Kidney tubule cell (primary cell): ENCODE measurements around the gene BTBD6.

ENCODE experiments used
- DNase-seq: peaks from one replicate; pipeline ENCODE4 v3.0.0-alpha.2; 2018; ENCODE audit warnings: low spot score

Gene BTBD6

DNA sequence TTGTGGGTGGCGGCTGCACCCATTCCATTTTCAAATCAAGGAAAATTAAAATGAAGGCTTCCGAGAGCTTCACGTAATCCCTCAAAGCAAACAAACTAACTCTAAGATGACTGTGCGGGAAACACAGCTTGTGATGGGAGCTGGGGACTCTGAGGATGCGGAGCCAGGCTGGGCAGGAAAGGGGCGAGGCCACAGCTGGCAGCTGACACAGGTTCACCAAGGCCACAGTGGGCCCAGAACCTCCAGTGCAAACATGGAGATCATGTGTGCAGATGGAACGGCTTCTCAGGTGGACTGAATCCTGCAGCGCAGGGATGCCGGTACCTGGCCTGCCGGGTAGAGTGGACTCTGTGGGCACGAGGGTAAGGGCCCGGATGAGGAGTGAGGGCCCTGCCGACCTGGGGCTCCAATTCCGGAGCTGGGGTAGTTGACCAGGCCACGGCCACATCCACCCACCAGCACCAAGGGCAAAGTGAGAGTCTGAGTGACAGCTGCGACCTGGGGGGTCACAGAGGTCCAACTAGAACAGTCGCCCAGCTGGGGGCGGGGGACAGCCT is 19.2 kb upstream of the BTBD6 start:
- no peak for DNase-seq

DNA sequence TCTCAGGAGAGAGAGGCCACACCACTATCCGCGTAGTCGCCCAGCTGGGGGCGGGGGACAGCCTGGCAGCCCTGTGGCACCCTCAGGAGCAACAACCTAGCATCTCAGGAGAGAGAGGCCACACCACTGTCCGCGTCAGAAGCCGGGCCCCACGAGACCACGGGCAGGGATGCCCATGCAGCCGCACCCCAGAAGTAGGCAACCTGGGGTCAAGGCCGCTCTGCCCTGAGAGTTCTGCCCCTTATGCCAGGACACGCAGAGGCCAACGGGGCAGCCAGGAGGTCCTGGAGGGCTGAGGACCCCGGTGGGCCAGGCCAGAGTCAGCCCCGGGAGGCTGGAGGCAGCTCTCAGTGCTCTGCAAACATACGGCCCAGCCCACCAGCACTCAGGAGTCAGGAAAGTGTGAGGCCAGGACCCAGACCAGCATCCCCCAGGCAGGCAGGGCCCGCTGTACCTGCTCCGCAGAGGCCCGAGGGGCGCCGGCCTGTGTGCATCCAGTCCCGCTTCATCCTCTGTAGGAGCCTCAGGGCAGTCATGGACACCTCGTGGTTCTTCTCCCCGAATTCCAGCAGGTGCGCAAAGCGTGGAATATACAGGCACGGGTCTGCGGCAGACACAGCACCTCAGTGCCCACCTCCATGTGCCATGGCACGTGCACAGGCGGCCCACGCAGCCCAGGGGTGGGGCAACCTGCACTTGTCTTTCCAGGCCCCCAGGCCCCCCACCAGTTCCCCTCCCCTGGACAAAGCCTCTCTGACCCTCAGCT is 7.3 kb upstream of the BTBD6 start:
- DNase-seq = no peak

DNA sequence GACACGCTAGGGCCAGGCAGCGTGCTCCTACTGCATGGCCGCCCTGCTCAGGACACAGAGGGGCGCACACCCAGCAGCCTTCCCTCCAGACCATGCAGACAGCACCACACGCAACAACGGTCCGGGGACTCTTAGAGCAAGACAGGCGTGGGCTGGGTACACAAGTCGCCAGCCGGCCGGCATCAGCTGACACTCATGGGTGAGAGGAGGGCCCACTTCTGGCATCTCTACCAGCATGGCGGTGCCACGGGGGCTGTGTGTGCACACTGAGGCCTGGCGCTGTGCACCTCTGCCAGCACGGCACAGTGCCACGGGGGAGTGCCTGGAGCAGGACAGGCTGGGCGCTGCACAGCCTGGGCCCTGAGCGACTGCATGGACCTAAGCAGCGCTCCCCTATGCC is 6.7 kb upstream of the BTBD6 start:
- no peak for DNase-seq

DNA sequence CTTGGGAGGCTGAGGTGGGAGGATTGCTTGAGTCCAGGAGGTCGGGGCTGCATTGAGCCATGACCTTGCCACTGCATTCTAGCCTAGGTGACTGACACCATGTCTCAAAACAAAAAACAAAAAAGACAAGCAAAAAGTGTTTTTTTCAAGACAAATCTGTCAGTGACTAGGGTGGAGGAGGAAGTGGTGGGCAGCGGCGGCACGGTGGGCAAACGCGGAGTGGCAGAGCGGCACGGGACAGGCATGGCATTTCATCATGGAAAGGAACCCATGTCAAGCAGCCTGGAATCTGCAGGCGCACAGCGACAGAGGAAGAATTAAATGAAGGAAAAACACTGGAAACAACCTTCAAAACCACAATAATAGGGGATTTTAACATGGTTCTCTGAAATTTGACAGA is 4.0 kb upstream of the BTBD6 start:
- no peak for DNase-seq

DNA sequence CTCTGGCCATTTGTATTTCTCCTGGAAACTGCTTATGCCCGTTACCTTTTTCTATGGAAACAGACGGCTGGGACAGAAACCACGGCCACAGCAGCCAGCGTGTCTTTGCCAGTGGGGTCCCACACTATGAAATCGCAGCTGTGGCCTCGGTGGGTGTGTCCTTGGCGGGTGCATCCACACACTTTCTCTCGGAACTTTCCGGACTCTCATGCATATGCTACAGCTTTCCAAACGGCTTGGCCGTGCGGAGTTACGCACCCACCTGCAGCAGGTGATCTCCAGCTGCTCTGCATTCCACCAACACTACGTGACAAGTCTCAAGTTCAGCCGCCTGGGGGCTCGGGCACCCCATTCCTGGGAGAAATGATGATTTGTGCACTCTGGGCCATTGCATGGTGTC is 1.3 kb upstream of the BTBD6 start:
- DNase-seq = no peak

DNA sequence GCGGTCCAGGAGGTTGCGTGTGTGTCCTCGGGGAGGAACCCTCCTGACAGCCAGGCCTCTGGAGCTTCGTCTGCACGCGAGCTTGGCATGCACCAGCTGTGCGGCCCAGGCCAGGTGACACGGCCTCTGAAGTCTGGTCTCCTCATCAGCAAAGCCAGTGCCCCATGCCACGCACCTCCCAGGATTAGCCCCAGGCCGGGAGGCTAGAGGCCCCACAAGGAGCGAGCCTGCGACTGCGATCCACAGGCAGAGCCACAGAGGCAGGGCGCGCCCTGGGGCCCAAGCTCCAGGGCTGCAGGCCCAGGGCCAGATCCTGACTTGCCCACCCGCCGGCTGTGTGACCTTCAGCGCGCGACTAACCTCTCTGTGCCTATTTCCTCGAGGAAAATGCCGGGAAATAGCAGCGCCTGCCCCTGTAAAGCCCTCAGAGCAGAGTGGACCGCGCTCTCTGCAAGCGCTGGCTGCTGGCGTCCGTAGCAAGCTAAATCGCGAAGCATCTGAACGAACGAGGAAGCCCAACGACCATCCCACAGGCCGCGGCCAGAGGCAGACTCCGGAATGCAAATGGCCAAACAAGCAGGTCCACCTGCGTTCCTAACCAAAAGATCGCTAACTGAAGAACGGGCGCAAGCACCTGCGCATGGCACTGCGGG is 492 bp upstream of the BTBD6 start:
- DNase-seq = no peak

DNA sequence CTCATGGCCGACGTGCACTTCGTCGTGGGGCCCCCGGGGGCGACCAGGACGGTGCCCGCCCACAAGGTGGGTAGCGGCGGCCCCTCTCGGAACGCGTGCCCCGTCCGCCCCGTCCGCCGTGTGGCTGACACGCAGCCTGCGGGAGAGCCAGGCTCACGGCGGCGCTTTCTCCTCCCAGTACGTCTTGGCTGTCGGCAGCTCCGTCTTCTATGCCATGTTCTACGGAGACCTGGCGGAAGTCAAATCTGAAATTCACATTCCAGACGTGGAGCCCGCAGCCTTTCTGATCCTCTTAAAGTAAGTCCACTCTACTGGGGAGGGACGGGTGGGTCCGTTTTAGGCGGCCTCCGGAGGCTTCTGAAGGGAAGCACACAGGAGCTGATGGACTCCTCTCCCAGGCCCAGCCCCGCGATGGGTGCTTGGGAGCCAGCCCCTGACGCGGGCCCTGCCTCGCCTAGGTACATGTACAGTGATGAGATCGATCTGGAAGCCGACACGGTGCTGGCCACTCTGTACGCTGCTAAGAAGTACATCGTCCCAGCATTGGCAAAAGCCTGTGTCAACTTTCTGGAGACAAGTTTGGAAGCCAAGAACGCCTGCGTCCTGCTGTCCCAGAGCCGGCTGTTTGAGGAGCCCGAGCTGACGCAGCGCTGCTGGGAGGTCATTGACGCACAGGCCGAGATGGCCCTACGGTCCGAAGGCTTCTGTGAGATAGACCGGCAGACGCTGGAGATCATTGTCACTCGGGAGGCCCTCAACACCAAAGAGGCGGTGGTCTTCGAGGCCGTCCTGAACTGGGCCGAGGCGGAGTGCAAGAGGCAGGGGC is 1.1 kb downstream of the BTBD6 start:
- DNase-seq = no peak

DNA sequence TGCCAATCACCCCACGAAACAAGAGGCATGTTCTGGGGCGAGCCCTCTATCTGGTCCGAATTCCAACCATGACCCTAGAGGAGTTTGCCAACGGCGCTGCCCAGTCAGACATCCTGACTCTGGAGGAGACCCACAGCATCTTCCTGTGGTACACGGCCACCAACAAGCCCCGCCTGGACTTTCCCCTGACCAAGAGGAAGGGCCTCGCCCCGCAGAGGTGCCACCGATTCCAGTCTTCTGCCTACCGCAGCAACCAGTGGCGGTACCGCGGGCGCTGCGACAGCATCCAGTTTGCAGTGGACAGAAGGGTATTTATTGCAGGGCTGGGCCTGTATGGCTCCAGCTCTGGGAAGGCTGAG is 1.7 kb downstream of the BTBD6 start:
- DNase-seq = no peak

DNA sequence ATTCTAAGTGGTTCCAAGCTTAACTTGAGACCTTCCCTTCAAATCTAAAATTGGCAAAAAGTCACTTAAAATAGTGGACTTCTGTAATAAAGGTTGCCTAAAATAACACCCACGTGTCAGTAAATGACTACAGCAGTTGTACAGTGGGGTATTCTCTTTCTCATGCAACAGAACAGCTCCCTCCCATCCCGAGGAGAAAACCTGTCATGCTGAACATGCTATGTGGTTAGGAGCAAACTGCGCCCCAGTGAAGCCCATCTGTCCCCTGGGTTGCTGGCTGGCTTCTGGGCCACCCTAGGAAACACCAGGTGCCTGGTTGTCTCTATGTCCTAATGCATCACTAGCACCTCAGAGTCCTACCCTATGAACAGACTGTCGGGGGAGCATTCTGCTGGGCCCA is 2.7 kb downstream of the BTBD6 start:
- no peak for DNase-seq

DNA sequence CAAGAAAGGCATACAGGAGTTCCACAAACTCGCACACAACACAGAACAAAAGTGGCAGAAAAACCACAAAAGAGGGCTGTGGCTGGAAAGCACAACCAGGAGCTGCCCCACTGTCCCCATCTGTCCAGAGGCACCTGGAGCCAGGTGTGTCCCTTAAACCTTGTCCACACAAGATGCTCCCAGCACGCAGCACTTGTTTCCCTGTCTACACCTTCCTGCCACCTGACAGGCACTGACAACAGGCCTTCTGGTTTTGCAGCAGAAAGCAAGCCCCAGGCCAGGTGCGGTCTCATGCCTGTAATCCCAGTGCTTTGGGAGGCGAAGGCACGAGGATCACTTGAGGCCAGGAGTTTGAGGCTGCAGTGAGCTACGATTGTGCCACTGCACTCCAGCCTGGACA is 3.6 kb downstream of the BTBD6 start:
- no peak for DNase-seq

DNA sequence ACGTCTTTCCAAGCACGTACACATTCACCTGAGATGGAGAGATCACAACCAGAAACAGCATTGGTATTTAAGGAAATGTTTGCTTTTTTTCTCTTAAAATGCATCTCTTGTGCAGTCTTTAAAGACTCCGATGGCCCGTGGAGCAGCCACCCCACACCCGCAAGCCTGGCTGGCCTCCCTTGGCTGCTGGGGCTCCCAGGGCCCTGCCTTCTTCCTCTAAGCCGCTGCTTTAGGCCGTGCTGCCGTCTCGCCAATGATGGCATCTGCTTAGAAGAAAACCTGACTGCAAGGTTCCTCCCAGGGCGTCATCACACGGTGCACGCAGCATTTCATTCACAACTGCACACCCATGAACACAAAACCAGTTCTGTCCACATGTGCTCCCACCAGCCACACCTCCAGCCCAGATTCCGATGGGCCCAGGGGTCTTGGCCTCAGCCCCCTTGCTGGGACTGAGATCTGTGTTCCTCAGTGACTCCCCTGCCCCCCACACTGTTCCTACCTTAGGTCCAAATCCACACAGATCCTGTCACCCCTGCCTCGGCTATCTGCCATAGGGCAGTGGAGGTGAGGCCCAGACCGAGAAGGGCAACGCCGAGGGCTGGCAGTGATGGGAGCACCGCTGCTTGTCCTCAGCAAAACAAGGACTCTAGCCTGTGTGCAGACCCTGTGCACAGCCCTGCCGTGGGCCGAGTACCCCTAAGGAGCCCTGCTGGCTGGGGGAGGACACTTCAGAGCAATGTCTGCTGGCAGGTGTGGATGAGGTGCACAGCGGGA is 4.4 kb downstream of the BTBD6 start:
- DNase-seq = no peak

DNA sequence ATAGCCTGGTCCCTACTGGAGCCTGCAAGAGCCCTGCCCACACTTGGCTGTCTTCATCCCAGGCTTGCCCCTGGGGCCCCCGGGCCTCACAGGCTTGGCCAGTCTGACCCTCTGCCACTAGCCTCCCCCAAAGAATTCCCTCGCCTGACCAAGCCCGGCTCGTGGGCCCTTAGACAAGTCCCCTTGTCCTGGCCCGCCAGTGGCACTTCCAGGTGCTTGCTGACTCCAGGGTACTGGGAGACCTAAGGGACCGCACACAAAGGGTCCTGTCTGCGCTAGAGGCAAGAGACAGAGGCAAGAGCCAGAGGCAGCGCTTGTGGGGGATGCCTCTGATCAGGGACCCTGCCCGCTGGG is 5.0 kb downstream of the BTBD6 start:
- no peak for DNase-seq

DNA sequence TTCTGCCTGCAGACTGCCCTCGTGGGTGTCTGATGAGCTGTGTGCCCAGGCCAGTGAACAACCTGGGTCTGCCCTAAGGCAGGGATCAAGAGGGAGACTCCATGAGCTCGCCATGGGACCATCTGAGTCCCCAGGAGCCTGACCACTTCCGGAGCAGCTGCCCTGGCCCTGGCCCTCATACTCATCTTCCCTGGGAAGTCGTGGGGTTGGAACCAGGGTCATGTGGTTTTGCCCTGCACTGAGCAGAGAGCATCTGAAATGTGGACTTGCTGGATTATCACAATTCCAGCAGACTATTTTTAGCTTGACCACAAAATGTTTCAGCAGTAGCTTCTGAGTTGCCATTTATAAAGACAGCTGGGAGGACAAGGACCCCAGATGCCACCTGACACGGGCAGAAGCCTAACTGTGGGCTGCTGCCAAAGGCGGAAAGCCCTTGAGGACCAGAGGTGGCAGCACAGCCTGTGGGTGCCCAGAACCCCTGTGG is 6.7 kb downstream of the BTBD6 start:
- peak; percentile 41 for DNase-seq

DNA sequence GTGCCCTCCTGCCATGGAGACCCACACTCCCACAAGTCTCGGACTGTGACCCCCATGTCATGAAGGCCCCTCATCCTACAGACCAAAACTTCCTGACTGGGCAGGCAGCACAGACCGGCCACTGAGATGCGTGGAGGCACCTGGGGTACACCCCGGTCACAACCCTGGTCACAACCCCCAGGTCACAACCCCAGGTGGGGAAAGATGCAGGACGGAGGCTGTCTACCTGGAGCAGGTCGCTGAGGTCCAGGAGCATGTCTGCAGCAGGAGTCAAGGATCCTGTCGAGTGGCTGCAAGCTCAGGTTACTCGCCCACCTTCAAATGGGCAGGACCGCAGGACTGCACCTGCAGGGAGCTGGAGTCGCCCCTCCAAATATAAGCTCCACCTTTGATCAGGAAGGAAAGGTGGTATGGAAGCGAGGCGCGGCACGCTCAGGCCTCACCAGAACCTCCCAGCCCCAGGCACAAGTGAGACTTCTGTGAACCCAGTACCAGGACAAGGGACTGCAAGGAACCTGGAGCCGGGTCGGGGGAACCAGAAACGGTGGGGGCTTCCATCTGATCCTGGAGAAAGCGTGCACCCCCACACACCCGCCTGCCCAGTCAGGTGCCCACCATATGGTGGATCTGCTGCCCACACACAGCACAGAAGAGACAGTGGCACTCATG is 8.1 kb downstream of the BTBD6 start:
- no peak for DNase-seq

DNA sequence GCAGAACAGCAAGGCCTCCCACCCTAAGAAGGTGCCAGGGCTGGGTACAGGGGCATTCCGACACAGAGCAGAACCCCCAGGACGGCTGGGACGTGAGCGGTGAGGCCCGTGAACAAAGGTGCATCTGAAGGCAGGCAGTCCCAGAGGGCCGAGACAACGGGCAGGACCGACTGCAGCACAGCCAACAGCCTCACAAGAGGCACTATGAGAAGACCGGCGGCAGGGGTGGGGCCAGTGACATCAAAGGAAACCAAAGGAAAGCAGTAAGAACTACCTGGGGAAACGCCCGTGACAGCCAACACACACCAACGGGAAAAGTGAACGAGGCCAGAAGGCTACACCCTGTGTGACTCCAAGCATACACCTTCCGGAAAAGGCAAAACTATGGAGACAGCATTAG is 9.1 kb downstream of the BTBD6 start:
- DNase-seq = no peak

DNA sequence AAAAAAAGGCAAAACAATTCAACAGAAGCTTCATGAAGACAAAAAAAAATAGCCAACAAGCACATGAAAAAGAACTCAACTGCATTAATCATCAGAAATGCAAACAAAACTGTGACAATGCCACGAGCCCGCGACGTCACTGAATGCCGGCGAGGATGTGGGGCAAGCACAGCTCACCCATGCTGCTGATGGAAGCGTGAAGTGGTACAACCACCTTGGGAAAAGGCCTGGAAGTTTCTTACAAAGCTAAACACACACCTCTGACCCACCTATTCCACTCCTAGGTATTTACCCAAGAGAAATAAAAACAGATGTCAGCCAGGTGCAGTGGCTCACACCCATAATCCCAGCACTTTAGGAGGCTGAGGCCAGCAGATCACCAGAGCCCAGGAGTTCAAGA is 10.5 kb downstream of the BTBD6 start:
- DNase-seq = no peak

DNA sequence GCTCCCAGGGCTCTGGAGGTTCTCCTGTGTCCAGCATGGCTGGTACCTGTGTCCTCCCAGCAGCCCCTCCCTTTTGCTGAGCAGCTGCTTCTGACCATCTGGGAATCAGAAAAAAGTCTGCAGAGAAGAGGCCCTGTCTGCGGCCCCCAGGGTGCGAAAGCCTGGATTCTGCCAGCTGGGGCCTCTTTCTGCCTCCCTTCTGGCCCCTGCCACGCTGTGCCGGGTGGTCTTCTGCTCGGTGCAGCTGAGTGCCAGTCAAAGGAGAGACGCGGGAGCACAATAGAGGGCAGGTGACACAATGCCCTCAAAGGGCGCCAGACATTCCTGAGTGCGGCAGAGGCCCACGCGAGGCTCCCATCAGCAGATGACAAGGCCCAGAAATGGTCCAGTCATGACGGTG is 12.6 kb downstream of the BTBD6 start:
- no peak for DNase-seq

DNA sequence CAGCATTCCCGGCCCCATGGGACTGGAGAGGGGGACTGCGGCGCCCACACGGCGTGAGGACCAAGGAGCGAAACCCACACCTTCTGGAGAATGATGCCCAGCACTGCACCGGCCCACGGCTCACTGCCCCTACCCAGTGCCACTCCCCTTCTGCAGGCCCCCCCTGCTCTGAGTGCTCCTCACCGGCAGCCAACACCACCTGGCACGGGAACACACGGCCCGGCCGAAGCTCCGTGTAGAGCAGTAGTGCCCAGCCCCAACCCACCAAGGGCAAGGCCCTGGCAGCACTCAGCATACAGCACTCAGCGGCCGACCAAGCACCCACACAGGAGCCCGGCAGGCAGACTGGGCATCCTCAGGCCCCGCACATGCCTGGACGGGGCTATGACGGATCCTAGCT is 13.4 kb downstream of the BTBD6 start:
- DNase-seq = no peak

DNA sequence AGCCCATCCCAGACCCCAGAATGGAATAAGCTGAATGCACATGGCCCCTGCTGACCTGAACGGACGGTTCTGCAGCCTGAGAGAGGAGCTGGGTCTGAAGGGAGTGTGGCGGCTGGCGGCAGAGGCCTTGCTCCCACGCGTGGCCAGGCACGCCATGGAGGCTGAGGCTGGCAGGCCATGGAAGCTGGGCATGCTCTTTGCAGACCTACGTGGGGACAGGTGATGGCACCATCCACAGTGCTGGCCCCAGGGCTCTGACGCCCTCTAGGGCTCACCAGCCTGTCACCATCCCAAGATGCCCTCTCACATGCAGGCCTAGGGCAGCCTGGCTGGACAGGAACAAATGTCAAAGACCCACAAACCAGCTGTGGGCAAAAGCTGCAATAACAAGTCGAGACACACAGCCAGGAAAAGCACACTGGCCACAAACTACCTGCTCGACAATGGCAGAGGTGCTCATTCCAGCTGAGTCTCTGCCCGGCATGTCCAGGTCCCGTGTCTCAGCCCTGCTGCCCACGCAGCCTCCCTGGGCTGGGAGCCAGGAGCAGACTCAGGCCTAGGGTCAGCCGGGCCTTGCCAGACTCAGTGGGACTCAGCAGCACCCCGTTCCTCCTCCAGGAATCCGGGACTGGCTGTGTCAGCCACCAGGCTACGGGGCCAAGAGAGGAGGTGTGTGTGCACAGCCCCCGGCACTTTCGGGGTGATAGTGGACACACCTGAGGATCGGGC is 19.7 kb downstream of the BTBD6 start:
- no peak for DNase-seq

DNA sequence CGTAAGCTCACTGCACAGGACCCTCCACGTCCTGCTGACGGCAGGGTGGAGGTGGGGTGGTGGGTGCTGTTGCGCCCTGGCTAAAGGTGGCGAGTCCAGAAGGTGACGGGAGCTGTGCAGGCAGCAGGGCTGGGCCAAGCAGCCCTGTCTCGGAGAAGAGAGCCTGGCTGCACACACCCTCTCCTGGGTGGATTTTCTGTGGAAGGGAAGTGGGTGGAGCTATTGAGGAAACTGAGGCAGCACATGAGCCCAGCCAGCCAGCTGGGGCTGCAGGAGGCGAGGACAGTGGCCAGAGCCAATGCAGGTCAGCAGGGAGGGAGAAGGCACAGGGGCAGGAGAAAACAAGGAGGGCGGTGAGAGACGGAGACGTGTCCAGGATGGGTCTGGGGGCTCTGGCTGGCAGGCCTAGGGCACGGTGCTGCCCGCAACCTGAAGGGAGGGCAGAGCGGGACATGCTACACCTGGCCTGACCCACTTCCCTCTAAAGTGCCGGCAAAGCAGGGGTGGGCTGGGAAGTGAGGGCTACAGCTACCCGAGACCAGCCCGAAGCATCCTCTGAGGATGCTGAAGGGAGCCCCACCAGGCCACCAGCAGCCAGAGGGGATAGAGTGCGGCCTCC is 20.5 kb downstream of the BTBD6 start:
- DNase-seq = no peak
